ENCODE measurements around the gene TNFRSF4.

The TNFRSF4 gene

GRCh38 chr1:1213345-1214265, at the start of gene TNFRSF4:
TNFRSF4 (minus strand) TSS chr1:1214153; CDS start chr1:1214127, 26 bp downstream.
- in situ Hi-C loops (cut with HindIII; ENCODE audit: low sequenced_read_pairs) = no loop called here
- H3K4me3 ChIP-seq (ENCODE audit: low read depth, low read length) = no peak within 1 kb of the TSS
- TF ChIP-seq CTCF (IDR thresholded peaks at IDR 0.05; ENCODE audit: low read depth, low read length) = no peak
- DNase-seq (ENCODE audit: low read depth, low spot score) = no peak

- in situ Hi-C loops (cut with HindIII; ENCODE audit: low sequenced_read_pairs) = no loop called here
- no peak for TF ChIP-seq CTCF (IDR thresholded peaks at IDR 0.05; ENCODE audit: low read depth, low read length)
- DNase-seq (ENCODE audit: low read depth, low spot score) = no peak
- H3K4me3 ChIP-seq (ENCODE audit: low read depth, low read length) = no peak overlapping the region
These were observed 48.8 kb upstream of the TNFRSF4 start for GRCh38 chr1:1262758-1263157.

DNA sequence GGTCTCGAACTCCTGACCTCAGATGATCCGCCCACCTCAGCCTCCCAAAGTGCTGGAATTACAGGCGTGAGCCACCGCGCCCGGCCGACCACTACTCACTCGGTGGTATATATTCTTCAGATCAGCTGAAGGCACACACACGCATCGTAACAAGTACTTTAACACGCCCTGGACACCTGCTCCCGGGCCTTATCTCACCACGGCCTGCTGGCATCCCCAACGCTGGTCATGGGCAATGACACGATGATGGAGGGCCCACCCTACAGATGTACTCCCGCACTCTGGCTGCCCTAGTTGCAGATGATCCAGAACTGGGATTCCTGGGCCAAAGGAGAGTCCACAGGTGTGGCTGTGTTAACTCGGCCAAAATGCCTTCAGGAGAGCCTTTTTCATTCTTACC, 48.1 kb upstream of the TNFRSF4 start:
- in situ Hi-C loops (cut with HindIII; ENCODE audit: low sequenced_read_pairs) = no loop called here

GRCh38 chr1:1260843-1261560, 47.0 kb upstream of the TNFRSF4 start:
- in situ Hi-C loops (cut with HindIII; ENCODE audit: low sequenced_read_pairs) = no loop called here
- no peak overlapping the region for H3K4me3 ChIP-seq (ENCODE audit: low read depth, low read length)
- DNase-seq (ENCODE audit: low read depth, low spot score) = no peak
- TF ChIP-seq CTCF (IDR thresholded peaks at IDR 0.05; ENCODE audit: low read depth, low read length) = no peak

More for the DNA sequence above, 48.1 kb upstream of the TNFRSF4 start:
- DNase-seq (ENCODE audit: low read depth, low spot score) = no peak
- no peak for TF ChIP-seq CTCF (IDR thresholded peaks at IDR 0.05; ENCODE audit: low read depth, low read length)
- no peak overlapping the region for H3K4me3 ChIP-seq (ENCODE audit: low read depth, low read length)

- TF ChIP-seq CTCF (IDR thresholded peaks at IDR 0.05; ENCODE audit: low read depth, low read length) = no peak
- in situ Hi-C loops (cut with HindIII; ENCODE audit: low sequenced_read_pairs) = no loop called here
These were observed 46.1 kb upstream of the TNFRSF4 start for GRCh38 chr1:1259951-1260600.

DNA sequence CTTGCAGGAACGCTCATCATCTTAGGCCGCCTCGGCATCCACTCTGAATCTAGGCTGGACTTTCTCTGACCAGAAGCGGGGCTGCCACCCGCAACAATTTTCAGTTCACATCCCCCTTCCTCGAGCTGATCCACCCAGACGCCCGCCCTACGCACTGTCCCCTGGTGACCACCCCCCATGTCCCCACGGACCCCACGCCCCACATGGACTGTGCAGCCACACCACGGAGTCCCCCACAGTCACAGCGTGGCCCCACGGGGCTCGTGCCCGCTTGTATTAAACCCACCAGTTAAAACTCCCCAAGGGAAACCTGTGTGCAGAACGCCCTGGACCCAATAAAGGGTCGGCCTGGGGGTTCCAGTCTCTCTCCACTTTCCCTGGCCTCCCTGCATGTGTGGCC, 45.6 kb upstream of the TNFRSF4 start:
- in situ Hi-C loops (cut with HindIII; ENCODE audit: low sequenced_read_pairs) = no loop called here
- H3K4me3 ChIP-seq (ENCODE audit: low read depth, low read length) = no peak overlapping the region
- no peak for TF ChIP-seq CTCF (IDR thresholded peaks at IDR 0.05; ENCODE audit: low read depth, low read length)
- no peak for DNase-seq (ENCODE audit: low read depth, low spot score)

More at GRCh38 chr1:1259951-1260600, 46.1 kb upstream of the TNFRSF4 start:
- H3K4me3 ChIP-seq (ENCODE audit: low read depth, low read length) = no peak overlapping the region
- no peak for DNase-seq (ENCODE audit: low read depth, low spot score)

All from astrocyte of the spinal cord (primary cell).